HCT116 (cell line): Measurements from ENCODE around the gene TMEM200C. TPM values are rescaled to one million over a fixed set of nuclear protein-coding genes. Genes with fewer than 3 reads are reported as not detected.

ENCODE experiments used
- ATAC-seq: fragments of 200-7000 bp; cut with Tn5 transposase; 2 replicates; pipeline ENCODE4 v1.9.1; 2020; ENCODE audit warnings: mild to moderate bottlenecking, moderate library complexity
- BruUV-seq: library from RNA; stranded (reverse); fragments of 400-500 nt; replicated peaks from 2 replicates; lab custom pipeline; 2021; lab: Mats Ljungman, UMichigan
- CTCF ChIA-PET: fragments of 300-600 bp; sonication (Branson Sonifier 250); formaldehyde crosslinking; loops from one replicate; lab custom pipeline; 2021; ENCODE audit warnings: antibody characterized with exemption; lab: Charles Lee
- POLR2A ChIA-PET: fragments of 300-600, 350-600 bp; sonication (Branson Sonifier 250); formaldehyde crosslinking; loops from one replicate; lab custom pipeline; 2021; ENCODE audit warnings: antibody characterized with exemption; lab: Charles Lee
- RAD21 ChIA-PET, 2 experiments: fragments of 300-600 bp; sonication (Branson Sonifier 250); formaldehyde crosslinking; loops; one replicate each; lab custom pipeline; 2023; ENCODE audit warnings: low total read pairs in 2 of 2; ENCODE audit not compliant: uncharacterized antibody in 2 of 2, unreplicated experiment in 2 of 2, low non-redundant PET in 1 of 2; lab: Charles Lee
- DNase-seq: peaks from one replicate; pipeline ENCODE4 v3.0.0-alpha.2; 2010; ENCODE audit warnings: low read depth, low spot score
- H2AFZ ChIP-seq: fragments of 200-600 bp; shearing (Covaris generic), sonication (generic); 2 replicates; pipeline ENCODE4 v1.6.1; 2017; ENCODE audit warnings: low read depth, mixed run types, mixed read lengths, antibody characterized with exemption, low read length; ENCODE audit not compliant: poor library complexity, severe bottlenecking
- H3K27ac ChIP-seq: 2 replicates; pipeline ENCODE4 v1.5.1; 2012; ENCODE audit warnings: low read depth, low read length
- H3K27me3 ChIP-seq: fragments of 200-600 bp; sonication (generic); 2 replicates; pipeline ENCODE4 v1.6.1; 2016; ENCODE audit warnings: mixed run types, low read length, mixed read lengths; ENCODE audit not compliant: insufficient read depth
- H3K36me3 ChIP-seq, 2 experiments: fragments of 200-500 bp in 1 of 2; fragments of 200-600 bp in 1 of 2; sonication (Bioruptor generic) in 1 of 2; sonication (generic) in 1 of 2; 2 replicates each; pipeline versions ENCODE4 v1.5.1 to v1.6.1; 2014 to 2016; ENCODE audit warnings: low read length in 2 of 2, inconsistent platforms in 1 of 2, mixed read lengths in 1 of 2, mixed run types in 1 of 2; ENCODE audit not compliant: insufficient read depth in 2 of 2, control insufficient read depth in 1 of 2
- H3K4me1 ChIP-seq, 2 experiments: fragments of 200-600 bp in 1 of 2; sonication (generic) in 1 of 2; 2 replicates each; pipeline versions ENCODE4 v1.5.1 to v1.6.1; 2012 to 2017; ENCODE audit warnings: low read length in 2 of 2, inconsistent platforms in 1 of 2, mild to moderate bottlenecking in 1 of 2, mixed read lengths in 1 of 2, mixed run types in 1 of 2, moderate library complexity in 1 of 2; ENCODE audit not compliant: insufficient read depth in 2 of 2, control insufficient read depth in 1 of 2
- H3K4me2 ChIP-seq: fragments of 200-600 bp; sonication (generic); 2 replicates; pipeline ENCODE4 v1.6.1; 2017; ENCODE audit warnings: mixed run types, low read length, mixed read lengths
- H3K4me3 ChIP-seq, 2 experiments: fragments of 200-600 bp in 1 of 2; sonication (generic) in 1 of 2; replicated peaks in 1 of 2; 2 replicates each; pipeline ENCODE4 v1.5.1; 2011 to 2016; ENCODE audit warnings: low read length in 2 of 2, control low read depth in 1 of 2, low read depth in 1 of 2, mild to moderate bottlenecking in 1 of 2, mixed read lengths in 1 of 2, mixed run types in 1 of 2
- H3K79me2 ChIP-seq: fragments of 200-600 bp; sonication (generic); 2 replicates; pipeline ENCODE4 v1.6.1; 2017; ENCODE audit warnings: mild to moderate bottlenecking, mixed run types, low read length, moderate library complexity, mixed read lengths; ENCODE audit not compliant: insufficient read depth
- H3K9ac ChIP-seq: fragments of 200-600 bp; sonication (generic); 2 replicates; pipeline ENCODE4 v1.6.1; 2016; ENCODE audit warnings: low read length, mixed read lengths
- H3K9me2 ChIP-seq: fragments of 200-600 bp; sonication (generic), shearing (Covaris generic); 2 replicates; pipeline ENCODE4 v1.6.1; 2017; ENCODE audit warnings: mixed run types, mild to moderate bottlenecking, moderate library complexity; ENCODE audit not compliant: insufficient read depth
- H3K9me3 ChIP-seq, 2 experiments: fragments of 200-500 bp in 1 of 2; fragments of 200-600 bp in 1 of 2; sonication (Bioruptor generic) in 1 of 2; sonication (generic) in 1 of 2; 2 replicates each; pipeline ENCODE4 v1.6.1; 2014 to 2017; ENCODE audit warnings: low read length in 2 of 2, mixed read lengths in 2 of 2, inconsistent platforms in 1 of 2, low read depth in 1 of 2, mild to moderate bottlenecking in 1 of 2, mixed run types in 1 of 2, moderate library complexity in 1 of 2; ENCODE audit not compliant: control insufficient read depth in 1 of 2, insufficient read depth in 1 of 2
- H4K20me1 ChIP-seq: fragments of 200-600 bp; sonication (generic), shearing (Covaris generic); 2 replicates; pipeline ENCODE4 v1.6.1; 2017; ENCODE audit warnings: mixed run types, mild to moderate bottlenecking, moderate library complexity; ENCODE audit not compliant: insufficient read depth
- ATF3 ChIP-seq: IDR thresholded peaks from 2 replicates; pipeline ENCODE4 v1.6.1; 2012
- CBX3 ChIP-seq: IDR thresholded peaks from 2 replicates; pipeline ENCODE4 v1.6.1; 2012; ENCODE audit warnings: low read depth
- CTCF ChIP-seq, 3 experiments: fragments of 200-600 bp in 1 of 3; sonication (generic) in 1 of 3; IDR thresholded peaks in 2 of 3; conservative IDR thresholded peaks in 1 of 3; 2 replicates each; pipeline ENCODE4 v1.5.1; 2012 to 2017; ENCODE audit warnings: low read depth in 2 of 3, low read length in 2 of 3, antibody characterized with exemption in 1 of 3, borderline replicate concordance in 1 of 3, control low read depth in 1 of 3, mild to moderate bottlenecking in 1 of 3, mixed read lengths in 1 of 3, mixed run types in 1 of 3, moderate library complexity in 1 of 3; ENCODE audit not compliant: insufficient read depth in 1 of 3
- EGR1 ChIP-seq: IDR thresholded peaks from 2 replicates; pipeline ENCODE4 v1.6.1; 2012; ENCODE audit warnings: low read depth
- EZH2 ChIP-seq: fragments of 200-600 bp; sonication (generic); IDR thresholded peaks from 2 replicates; pipeline ENCODE4 v1.6.1; 2017; ENCODE audit warnings: antibody characterized with exemption, mixed run types
- FOSL1 ChIP-seq: IDR thresholded peaks from 2 replicates; pipeline ENCODE4 v1.6.1; 2012; ENCODE audit warnings: low read depth
- JUND ChIP-seq: IDR thresholded peaks from 2 replicates; pipeline ENCODE4 v1.6.1; 2012
- SIN3A ChIP-seq: IDR thresholded peaks from 2 replicates; pipeline ENCODE4 v1.6.1; 2012; ENCODE audit warnings: low read depth
- SP1 ChIP-seq: IDR thresholded peaks from 2 replicates; pipeline ENCODE4 v1.6.1; 2012; ENCODE audit warnings: low read depth
- SRF ChIP-seq: IDR thresholded peaks from 2 replicates; pipeline ENCODE4 v1.6.1; 2012; ENCODE audit warnings: low read depth
- TCF7L2 ChIP-seq: IDR thresholded peaks from 2 replicates; pipeline ENCODE4 v1.7.0; 2011; ENCODE audit warnings: borderline replicate concordance, inconsistent platforms; ENCODE audit not compliant: insufficient read depth, insufficient read length; ENCODE audit errors: extremely low read depth
- ZFX ChIP-seq: fragments of 450-650 bp; IDR thresholded peaks from 2 replicates; pipeline ENCODE4 v1.6.1; 2017
- ZNF274 ChIP-seq: fragments of 200-500 bp; sonication (Bioruptor generic); IDR thresholded peaks from 2 replicates; pipeline ENCODE4 v1.6.1; 2014; ENCODE audit warnings: mild to moderate bottlenecking, low read depth, low read length, inconsistent platforms
- intact Hi-C: fragments of 100-400 bp; cut with micrococcal nuclease; formaldehyde crosslinking; loops from 2 replicates; pipeline ENCODE4 v1.10.0; 2022
- total RNA-seq: library from RNA; stranded (reverse); gene quantifications from one replicate; pipeline ENCODE4 v1.2.1, GENCODE V29; 2021; ENCODE audit not compliant: unreplicated experiment

The TMEM200C gene
- total RNA-seq, 1 experiment from 2014 or later = not detected

GRCh38 chr18:5944448-5944847 lies 49.1 kb upstream of the TMEM200C start:
- DNase-seq (no peak), ATAC-seq (no peak)
- peaks cover 0 to 5% of the 10 kb centered on the region in 2 experiments; a peak in 2 of 4 replicates for H3K9me3 ChIP-seq
- RAD21 ChIA-PET = no interaction called here
- no peaks in the 10 kb centered on the region for H3K9me2 ChIP-seq
- H3K79me2 ChIP-seq = no peaks in the 10 kb centered on the region
- no peaks in the 10 kb centered on the region for H3K36me3 ChIP-seq
- no TSS peak for BruUV-seq
- no peak for TF ChIP-seq ATF3
- TF ChIP-seq CTCF (IDR thresholded peaks at IDR 0.05 in 2 of 3, conservative IDR thresholded peaks at IDR 0.05 in 1 of 3; ENCODE audit: borderline replicate concordance in 1 of 3, insufficient read depth in 1 of 3, low read depth in 2 of 3, low read length in 2 of 3) = no peak
- TF ChIP-seq CBX3 = no peak
- TF ChIP-seq JUND = no peak
- TF ChIP-seq ZNF274 = no peak
- no peak for TF ChIP-seq EZH2
- TF ChIP-seq EGR1 = no peak
- no peak for TF ChIP-seq ZFX
- no peak for TF ChIP-seq SIN3A
- no peak for TF ChIP-seq SRF
- TF ChIP-seq FOSL1 = no peak
- TF ChIP-seq SP1 = no peak
- TF ChIP-seq TCF7L2 = no peak
- TF ChIP-seq, all 23 proteins: peak for 0
- Histone ChIP-seq H3K4me3 (no peak overlapping the region), H3K27me3 (no peaks in the 10 kb centered on the region), H3K9ac (no peak overlapping the region), H4K20me1 (no peaks in the 10 kb centered on the region), H3K4me2 (no peak overlapping the region), H3K4me1 (no peaks in the 10 kb centered on the region), H3K27ac (no peak overlapping the region), H2AFZ (no peak overlapping the region)
- CTCF ChIA-PET = no interaction called here
- POLR2A ChIA-PET = no interaction called here
- intact Hi-C loops = no loop called here
